ENCODE measurements around the gene KCNC1. TPM values are rescaled to one million over a fixed set of nuclear protein-coding genes. Genes with fewer than 3 reads are reported as not detected.

The KCNC1 gene
- total RNA-seq, 2 donors from 2014 or later, result 0.19 to 0.37 TPM

GRCh38 chr11:17770917-17771316 lies 36.3 kb downstream of the KCNC1 start:
- Histone ChIP-seq H3K9ac (ENCODE audit: low read depth in 2 of 2, low read length in 2 of 2) (no peak overlapping the region), H3K36me3 (no peaks in the 10 kb centered on the region), H3K9me3 (no peaks in the 10 kb centered on the region), H3K27me3 (no peaks in the 10 kb centered on the region), H3K4me1 (peaks cover 8% of the 10 kb centered on the region), H3K4me3 (no peak overlapping the region), H3K27ac (no peak overlapping the region)
- intact Hi-C loops (cut with DNase I), result no loop called here
- DNase-seq, result no peak
- TF ChIP-seq CTCF (IDR thresholded peaks at IDR 0.05), result no peak

GRCh38 chr11:17771415-17771814 lies 36.8 kb downstream of the KCNC1 start:
- DNase-seq, result no peak
- intact Hi-C loops (cut with DNase I), result no loop called here
- no peak for TF ChIP-seq CTCF (IDR thresholded peaks at IDR 0.05)

GRCh38 chr11:17771841-17772401 lies 37.3 kb downstream of the KCNC1 start:
- H3K27ac ChIP-seq, result no peak overlapping the region
- intact Hi-C loops (cut with DNase I), result no loop called here

More at GRCh38 chr11:17771415-17771814, 36.8 kb downstream of the KCNC1 start:
- no peaks in the 10 kb centered on the region for H3K9me3 ChIP-seq
- H3K27me3 ChIP-seq, result no peaks in the 10 kb centered on the region
- H3K36me3 ChIP-seq, result no peaks in the 10 kb centered on the region
- no peak overlapping the region for H3K4me3 ChIP-seq
- H3K4me1 ChIP-seq, result peaks cover 8% of the 10 kb centered on the region
- no peak overlapping the region for H3K27ac ChIP-seq
- H3K9ac ChIP-seq (ENCODE audit: low read depth in 2 of 2, low read length in 2 of 2), result no peak overlapping the region

GRCh38 chr11:17772704-17773600 lies 38.4 kb downstream of the KCNC1 start:
- Histone ChIP-seq H3K27ac (no peak overlapping the region), H3K9me3 (no peaks in the 10 kb centered on the region), H3K9ac (ENCODE audit: low read depth in 2 of 2, low read length in 2 of 2) (no peak overlapping the region), H3K27me3 (no peaks in the 10 kb centered on the region), H3K4me3 (no peak overlapping the region), H3K36me3 (no peaks in the 10 kb centered on the region), H3K4me1 (peaks cover 8% of the 10 kb centered on the region)
- no peak for TF ChIP-seq CTCF (IDR thresholded peaks at IDR 0.05)
- intact Hi-C loops (cut with DNase I), result no loop called here
- DNase-seq, result no peak

More at GRCh38 chr11:17771841-17772401, 37.3 kb downstream of the KCNC1 start:
- TF ChIP-seq CTCF (IDR thresholded peaks at IDR 0.05), result no peak
- no peaks in the 10 kb centered on the region for H3K27me3 ChIP-seq
- peaks cover 8% of the 10 kb centered on the region for H3K4me1 ChIP-seq
- H3K9me3 ChIP-seq, result no peaks in the 10 kb centered on the region
- no peak overlapping the region for H3K4me3 ChIP-seq
- H3K36me3 ChIP-seq, result no peaks in the 10 kb centered on the region
- DNase-seq, result no peak
- no peak overlapping the region for H3K9ac ChIP-seq (ENCODE audit: low read depth in 2 of 2, low read length in 2 of 2)

- intact Hi-C loops (cut with DNase I), result no loop called here
- no peaks in the 10 kb centered on the region for H3K36me3 ChIP-seq
- H3K27ac ChIP-seq, result no peak overlapping the region
- no peak overlapping the region for H3K9ac ChIP-seq (ENCODE audit: low read depth in 2 of 2, low read length in 2 of 2)
- no peak for TF ChIP-seq CTCF (IDR thresholded peaks at IDR 0.05)
- no peak for DNase-seq
- peaks cover 8% of the 10 kb centered on the region for H3K4me1 ChIP-seq
- no peaks in the 10 kb centered on the region for H3K9me3 ChIP-seq
- no peak overlapping the region for H3K4me3 ChIP-seq
- no peaks in the 10 kb centered on the region for H3K27me3 ChIP-seq
Measured at GRCh38 chr11:17773674-17774073, 39.1 kb downstream of the KCNC1 start.
